AG09309 (cell line): ENCODE measurements around the gene USP1.

Experiments
- DNase-seq: peaks from one replicate; pipeline ENCODE4 v3.0.0-alpha.2; 2010; ENCODE audit warnings: low read depth
- H3K4me3 ChIP-seq: 2 replicates; pipeline ENCODE4 v1.5.1; 2011; ENCODE audit warnings: mild to moderate bottlenecking, low read depth, low read length, moderate library complexity; ENCODE audit not compliant: control insufficient read depth
- TF ChIP-seq, protein P1 (sequence below): IDR thresholded peaks from 2 replicates; pipeline ENCODE4 v1.5.1; 2011; ENCODE audit warnings: mild to moderate bottlenecking, low read depth, low read length, inconsistent platforms; ENCODE audit not compliant: insufficient read depth, control insufficient read depth; ENCODE audit errors: missing control alignments

The USP1 gene

DNA sequence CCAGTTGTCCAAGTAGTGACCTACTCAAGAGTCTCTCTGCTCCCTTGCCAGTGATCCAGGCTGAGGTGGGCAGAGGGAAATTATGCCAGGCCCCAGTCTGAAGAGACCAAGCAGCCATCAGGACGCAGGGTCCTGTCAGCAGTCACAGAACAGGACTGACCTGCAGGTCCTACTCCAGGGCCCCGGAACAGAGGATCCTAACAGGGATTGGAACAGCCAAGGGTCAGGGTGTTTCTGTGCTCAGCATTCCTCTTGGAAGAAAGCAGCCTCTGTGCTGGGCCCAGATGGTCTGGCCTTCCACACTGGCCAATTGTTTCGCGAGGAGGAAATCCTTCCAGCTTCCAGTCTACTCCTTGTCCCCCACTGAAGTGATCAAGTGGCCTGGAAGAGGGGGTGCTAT is 41.6 kb upstream of the USP1 start:
- TF ChIP-seq, protein P1, sequence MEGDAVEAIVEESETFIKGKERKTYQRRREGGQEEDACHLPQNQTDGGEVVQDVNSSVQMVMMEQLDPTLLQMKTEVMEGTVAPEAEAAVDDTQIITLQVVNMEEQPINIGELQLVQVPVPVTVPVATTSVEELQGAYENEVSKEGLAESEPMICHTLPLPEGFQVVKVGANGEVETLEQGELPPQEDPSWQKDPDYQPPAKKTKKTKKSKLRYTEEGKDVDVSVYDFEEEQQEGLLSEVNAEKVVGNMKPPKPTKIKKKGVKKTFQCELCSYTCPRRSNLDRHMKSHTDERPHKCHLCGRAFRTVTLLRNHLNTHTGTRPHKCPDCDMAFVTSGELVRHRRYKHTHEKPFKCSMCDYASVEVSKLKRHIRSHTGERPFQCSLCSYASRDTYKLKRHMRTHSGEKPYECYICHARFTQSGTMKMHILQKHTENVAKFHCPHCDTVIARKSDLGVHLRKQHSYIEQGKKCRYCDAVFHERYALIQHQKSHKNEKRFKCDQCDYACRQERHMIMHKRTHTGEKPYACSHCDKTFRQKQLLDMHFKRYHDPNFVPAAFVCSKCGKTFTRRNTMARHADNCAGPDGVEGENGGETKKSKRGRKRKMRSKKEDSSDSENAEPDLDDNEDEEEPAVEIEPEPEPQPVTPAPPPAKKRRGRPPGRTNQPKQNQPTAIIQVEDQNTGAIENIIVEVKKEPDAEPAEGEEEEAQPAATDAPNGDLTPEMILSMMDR, result no peak
- H3K4me3 ChIP-seq, result no peak overlapping the region
- no peak for DNase-seq

DNA sequence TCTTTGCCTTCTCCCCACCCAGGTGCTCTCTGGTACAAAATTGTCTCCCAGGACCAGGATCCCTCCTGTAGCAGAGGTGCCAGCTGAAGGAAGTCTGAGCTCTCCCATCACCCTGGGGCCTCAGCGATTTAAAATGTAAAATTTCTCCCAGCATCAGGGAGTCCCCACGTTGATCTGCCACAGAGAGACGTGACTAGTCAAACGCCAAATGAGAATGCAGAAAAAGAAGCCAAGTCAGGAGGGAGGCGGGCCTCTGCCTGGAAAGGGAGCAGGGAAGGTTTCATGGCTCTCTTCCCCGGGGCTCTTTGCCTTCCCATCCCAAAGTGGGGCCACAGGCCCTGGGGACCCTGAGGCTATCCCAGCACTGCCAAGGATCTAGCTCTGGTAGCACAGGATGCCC is 40.0 kb upstream of the USP1 start:
- TF ChIP-seq, protein P1, result no peak
- DNase-seq, result no peak
- no peak overlapping the region for H3K4me3 ChIP-seq

DNA sequence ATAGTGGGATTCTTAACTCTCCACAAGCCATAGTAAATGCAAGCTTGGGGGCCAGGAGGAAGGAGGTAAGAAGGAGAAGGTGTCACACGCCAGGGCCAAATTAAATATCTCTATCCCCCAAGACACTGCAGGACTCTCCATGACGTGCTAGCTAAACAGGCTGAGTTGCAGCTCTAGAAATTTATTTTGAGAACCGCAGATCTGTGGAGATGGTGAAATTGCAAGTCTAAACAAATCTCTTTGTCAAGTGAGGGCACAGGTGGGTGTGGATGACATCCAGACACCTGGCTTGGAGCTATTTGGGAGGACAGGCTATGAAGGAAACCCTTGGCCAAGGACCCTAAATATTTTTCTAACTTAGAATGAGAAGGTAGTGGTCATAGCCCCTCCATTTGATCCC is 39.5 kb upstream of the USP1 start:
- DNase-seq, result no peak
- no peak overlapping the region for H3K4me3 ChIP-seq
- TF ChIP-seq, protein P1, result no peak

DNA sequence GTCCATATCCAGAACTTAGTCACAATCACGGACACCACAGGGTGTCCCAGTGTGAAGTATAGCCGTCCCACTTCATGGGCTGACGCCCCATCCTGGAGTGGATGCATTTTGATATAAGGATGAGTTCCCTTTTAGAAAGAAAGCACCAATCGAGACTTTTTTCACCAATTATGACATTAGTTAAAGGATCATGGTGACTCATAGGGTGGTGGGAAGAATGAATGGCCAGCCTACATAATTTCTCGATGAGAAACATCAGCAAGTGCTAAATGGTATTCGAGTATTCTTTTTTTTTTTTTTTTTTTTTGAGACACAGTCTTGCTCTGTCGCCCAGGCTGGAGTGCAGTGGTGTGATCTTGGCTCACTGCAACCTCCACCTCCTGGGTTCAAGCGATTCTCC is 38.5 kb upstream of the USP1 start:
- peak; percentile 50 for DNase-seq
- no peak overlapping the region for H3K4me3 ChIP-seq
- TF ChIP-seq, protein P1, result no peak

DNA sequence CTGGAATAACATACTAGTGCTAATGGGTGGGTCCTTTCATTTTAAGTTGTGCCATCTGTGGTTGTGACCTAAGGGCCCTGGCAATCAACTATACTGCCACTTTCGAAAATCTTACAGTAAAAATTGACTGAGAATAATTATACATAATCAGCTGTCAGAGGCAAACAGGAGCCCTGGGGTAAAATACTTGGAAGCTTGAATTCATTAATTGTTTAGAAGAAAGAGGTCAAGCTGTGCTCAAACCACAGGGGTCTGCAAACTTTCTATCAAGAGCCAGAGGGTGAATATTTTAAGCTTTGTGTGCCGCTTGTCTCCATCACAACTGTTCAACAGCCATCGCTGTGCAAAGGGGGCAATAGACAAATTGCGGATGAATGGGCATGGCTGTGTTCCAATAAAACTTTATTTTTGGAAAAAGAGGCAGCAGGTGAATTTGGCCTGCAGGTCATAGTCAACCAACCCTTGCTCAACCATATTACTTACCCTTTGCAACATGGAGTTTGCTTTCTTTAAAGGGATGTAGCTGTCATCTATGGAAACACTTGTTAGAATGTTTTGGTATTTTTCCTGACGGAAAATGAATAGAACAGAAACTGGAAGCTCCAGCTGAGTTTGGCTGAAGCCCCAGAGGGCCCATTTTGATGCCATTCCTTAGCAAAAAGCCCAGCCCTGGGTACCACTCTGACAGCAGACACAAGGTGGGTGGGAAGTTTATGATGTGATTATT is 35.7 kb upstream of the USP1 start:
- TF ChIP-seq, protein P1, result no peak
- no peak overlapping the region for H3K4me3 ChIP-seq
- no peak for DNase-seq

DNA sequence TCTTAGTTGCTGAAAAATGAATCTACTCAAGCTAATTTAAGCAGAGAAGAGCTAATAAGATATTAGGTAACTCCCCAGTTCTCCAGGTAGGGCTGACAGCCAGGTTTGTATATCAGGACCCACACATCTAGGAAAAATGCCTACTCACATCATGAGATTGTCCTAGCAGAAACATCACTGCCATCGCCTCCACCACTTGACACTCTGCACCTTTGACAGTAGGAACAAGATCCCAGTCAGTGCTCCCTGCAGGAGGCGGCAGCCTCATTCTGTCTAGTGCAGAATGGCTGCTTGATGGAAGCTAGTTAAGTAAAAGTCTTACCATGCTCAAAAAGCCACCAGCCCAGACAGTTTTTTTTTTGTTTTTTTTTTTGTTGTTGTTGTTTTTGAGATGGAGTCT is 31.6 kb upstream of the USP1 start:
- TF ChIP-seq, protein P1, result no peak
- DNase-seq, result no peak

More for the DNA sequence above, 31.6 kb upstream of the USP1 start:
- no peak overlapping the region for H3K4me3 ChIP-seq
